T-helper 17 cell (primary cell): ENCODE measurements around the gene ZNF555. TPM values are rescaled to one million over a fixed set of nuclear protein-coding genes. Genes with fewer than 3 reads are reported as not detected.
A peak's percentile ranks its signal among the peaks of the same experiment; 100 is the strongest.
"Not testable (repeated sequence)": the region's sequence is repeated elsewhere in the genome, so short reads cannot be mapped to it uniquely, and the experiment has no call there.

Source experiments
- ATAC-seq: fragments of 150-1000 bp; cut with Tn5 transposase; 2 replicates; pipeline ENCODE4 v1.10.0; 2021; ENCODE audit warnings: mild to moderate bottlenecking, moderate library complexity
- DNase-seq, 3 donors: peaks; one replicate each; pipeline versions ENCODE4 v3.0.0 to v3.0.0-alpha.2; 2020 to 2021
- H3K9me3 ChIP-seq: one replicate; pipeline ENCODE4 v1.7.0; 2013; ENCODE audit warnings: low read length, mild to moderate bottlenecking; ENCODE audit not compliant: control insufficient read depth, poor library complexity, severe bottlenecking
- H3K27ac Mint-ChIP-seq: one replicate; pipeline ENCODE4 v1.8.0; 2022; ENCODE audit warnings: mild to moderate bottlenecking, moderate library complexity, mixed read lengths
- H3K27me3 Mint-ChIP-seq: one replicate; pipeline ENCODE4 v1.8.0; 2022; ENCODE audit warnings: mixed read lengths
- H3K36me3 Mint-ChIP-seq: one replicate; pipeline ENCODE4 v1.8.0; 2022; ENCODE audit warnings: low read depth, mixed read lengths
- H3K4me1 Mint-ChIP-seq: one replicate; pipeline ENCODE4 v1.8.0; 2022; ENCODE audit warnings: mild to moderate bottlenecking, mixed read lengths
- H3K4me3 Mint-ChIP-seq: one replicate; pipeline ENCODE4 v1.8.0; 2022; ENCODE audit warnings: mild to moderate bottlenecking, moderate library complexity, mixed read lengths
- total RNA-seq, 4 donors: library from RNA in 2 of 4; stranded (reverse) in 2 of 4; gene quantifications; one replicate each; pipeline ENCODE4 v1.2.3 and lab custom pipeline; 2022 to 2026

Gene ZNF555
- total RNA-seq, 2 donors from 2014 or later = 3.0 to 3.4 TPM

DNA sequence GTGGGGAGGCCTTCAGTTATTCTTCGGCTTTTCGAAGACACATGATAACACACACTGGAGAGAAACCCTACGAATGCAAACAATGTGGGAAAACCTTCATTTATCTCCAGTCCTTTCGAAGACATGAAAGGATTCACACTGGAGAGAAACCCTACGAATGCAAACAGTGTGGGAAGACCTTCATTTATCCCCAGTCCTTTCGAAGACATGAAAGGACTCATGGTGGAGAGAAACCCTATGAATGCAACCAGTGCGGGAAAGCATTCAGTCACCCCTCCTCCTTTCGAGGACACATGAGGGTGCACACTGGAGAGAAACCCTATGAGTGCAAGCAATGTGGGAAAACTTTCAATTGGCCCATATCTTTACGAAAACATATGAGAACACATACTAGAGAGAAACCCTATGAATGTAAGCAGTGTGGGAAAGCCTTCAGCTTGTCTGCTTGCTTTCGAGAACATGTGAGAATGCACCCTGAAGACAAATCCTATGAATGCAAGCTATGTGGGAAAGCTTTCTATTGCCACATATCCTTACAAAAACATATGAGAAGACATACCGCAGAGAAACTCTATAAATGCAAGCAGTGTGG is 11.8 kb downstream of the ZNF555 start:
- H3K27ac Mint-ChIP-seq = no peak overlapping the region
- H3K36me3 Mint-ChIP-seq = peaks cover 7% of the 10 kb centered on the region
- H3K9me3 ChIP-seq = peaks cover 18% of the 10 kb centered on the region
- DNase-seq (no peak), ATAC-seq (no peak)
- H3K4me3 Mint-ChIP-seq = no peak overlapping the region
- no peaks in the 10 kb centered on the region for H3K27me3 Mint-ChIP-seq
- H3K4me1 Mint-ChIP-seq = peaks cover 19% of the 10 kb centered on the region

DNA sequence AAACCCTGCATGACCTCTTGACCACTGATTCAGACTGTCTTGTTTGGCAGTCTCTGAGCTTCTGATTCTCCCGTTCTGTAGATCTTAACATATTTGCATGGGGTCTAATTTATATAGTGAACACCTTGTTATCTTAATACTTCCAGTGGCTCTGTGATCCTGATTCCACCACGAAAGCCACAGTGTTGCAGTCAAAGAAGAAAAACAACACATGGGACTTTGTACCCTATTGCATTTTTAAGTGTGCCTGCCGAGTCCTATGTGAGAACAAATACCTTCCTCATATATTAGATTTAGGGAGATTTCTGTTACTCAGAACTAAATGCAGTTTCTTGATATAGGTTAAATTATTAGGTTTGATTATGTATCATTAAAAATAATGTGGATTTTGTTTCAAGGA is 13.6 kb downstream of the ZNF555 start:
- Mint-ChIP-seq H3K4me3 (no peak overlapping the region), H3K27me3 (no peaks in the 10 kb centered on the region), H3K27ac (no peak overlapping the region), H3K4me1 (peaks cover 18% of the 10 kb centered on the region), H3K36me3 (peaks cover 7% of the 10 kb centered on the region)
- no peak for ATAC-seq
- DNase-seq = no peak
- H3K9me3 ChIP-seq = peaks cover 18% of the 10 kb centered on the region

DNA sequence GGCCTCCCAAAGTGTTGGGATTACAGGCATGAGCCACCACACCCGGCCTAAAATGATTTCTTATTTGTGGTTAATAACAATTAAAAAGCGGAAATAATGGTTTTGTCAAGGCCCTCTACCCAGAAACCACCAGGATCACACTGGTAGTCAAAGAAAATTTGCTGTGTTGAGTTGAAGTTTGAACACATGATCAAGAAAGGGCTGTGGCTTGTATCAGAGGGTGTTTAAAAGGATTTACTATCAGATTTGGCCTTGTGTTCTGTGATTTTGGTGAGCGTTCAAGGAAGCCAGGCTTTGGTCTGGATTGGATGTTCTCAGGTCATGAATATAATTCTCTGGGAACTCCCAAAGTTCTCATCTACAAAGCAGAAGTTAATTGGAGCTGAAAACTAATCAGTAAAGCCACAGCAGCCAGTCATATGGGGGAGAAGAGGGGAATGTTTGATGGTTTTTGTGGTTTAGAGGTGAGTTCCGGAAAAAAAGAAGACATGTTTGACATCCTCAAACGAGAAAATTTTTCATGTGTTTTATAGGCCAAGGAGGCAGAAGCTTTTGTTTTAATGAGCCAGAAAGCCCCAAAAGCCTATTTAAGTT is 15.3 kb downstream of the ZNF555 start:
- Mint-ChIP-seq H3K27me3 (no peaks in the 10 kb centered on the region), H3K36me3 (peaks cover 2% of the 10 kb centered on the region), H3K27ac (peak overlapping the region; percentile 1), H3K4me3 (peak overlapping the region; percentile 0), H3K4me1 (peaks cover 11% of the 10 kb centered on the region)
- no peak for DNase-seq
- peaks cover 18% of the 10 kb centered on the region for H3K9me3 ChIP-seq
- peak; percentile 90 for ATAC-seq

DNA sequence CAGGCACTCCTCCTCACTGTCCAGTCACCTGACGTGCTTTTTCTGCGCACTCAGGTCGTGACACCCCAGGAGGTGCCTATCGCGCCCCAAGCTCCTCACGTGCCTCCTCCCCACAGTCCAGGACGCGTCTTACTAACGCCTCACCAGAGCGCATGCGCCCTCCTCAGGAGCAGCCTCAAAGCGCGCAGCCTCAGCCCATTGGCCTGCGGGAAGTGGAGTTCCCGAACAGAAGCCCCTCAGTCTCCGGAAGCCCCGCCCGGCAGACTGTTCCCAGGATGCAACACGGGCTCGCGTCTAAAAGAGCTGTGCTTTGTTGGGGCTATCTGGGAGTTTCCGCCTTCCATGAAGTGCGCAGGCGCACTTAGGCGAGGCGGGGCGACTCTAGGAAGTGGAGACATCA is 17.6 kb downstream of the ZNF555 start:
- no peaks in the 10 kb centered on the region for H3K36me3 Mint-ChIP-seq

DNA sequence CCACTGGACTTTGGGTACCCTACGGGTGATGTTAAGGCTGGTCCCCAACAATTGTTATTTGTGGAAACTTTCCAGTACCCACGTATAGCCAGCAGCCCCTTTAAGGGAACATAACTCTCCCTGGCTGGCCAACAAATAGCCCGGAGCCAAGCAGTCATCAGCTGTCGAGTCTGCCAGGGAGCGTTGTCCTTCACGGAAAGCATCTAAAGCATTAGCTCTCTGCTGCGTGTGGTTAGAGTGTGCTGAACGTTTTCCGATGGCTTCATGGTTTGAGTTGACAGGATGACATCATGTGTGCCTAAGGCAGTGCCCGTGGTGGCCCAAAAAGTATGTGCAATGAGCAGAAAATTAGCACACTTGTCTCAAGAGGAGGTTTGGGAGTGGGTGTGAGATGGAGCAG is 22.5 kb downstream of the ZNF555 start:
- ATAC-seq (no peak), DNase-seq (no peak)
- H3K27ac Mint-ChIP-seq = peak overlapping the region; percentile 24
- no peaks in the 10 kb centered on the region for H3K36me3 Mint-ChIP-seq
- no peak overlapping the region for H3K4me3 Mint-ChIP-seq
- peaks cover 19% of the 10 kb centered on the region for H3K27me3 Mint-ChIP-seq
- H3K4me1 Mint-ChIP-seq = no peaks in the 10 kb centered on the region
- no peaks in the 10 kb centered on the region for H3K9me3 ChIP-seq

More for the DNA sequence above, 17.6 kb downstream of the ZNF555 start:
- DNase-seq (no peak), ATAC-seq (no peak)
- Mint-ChIP-seq H3K4me3 (no peak overlapping the region), H3K4me1 (peaks cover 11% of the 10 kb centered on the region), H3K27me3 (peaks cover under 1% of the 10 kb centered on the region), H3K27ac (no peak overlapping the region)
- peaks cover 6% of the 10 kb centered on the region for H3K9me3 ChIP-seq

DNA sequence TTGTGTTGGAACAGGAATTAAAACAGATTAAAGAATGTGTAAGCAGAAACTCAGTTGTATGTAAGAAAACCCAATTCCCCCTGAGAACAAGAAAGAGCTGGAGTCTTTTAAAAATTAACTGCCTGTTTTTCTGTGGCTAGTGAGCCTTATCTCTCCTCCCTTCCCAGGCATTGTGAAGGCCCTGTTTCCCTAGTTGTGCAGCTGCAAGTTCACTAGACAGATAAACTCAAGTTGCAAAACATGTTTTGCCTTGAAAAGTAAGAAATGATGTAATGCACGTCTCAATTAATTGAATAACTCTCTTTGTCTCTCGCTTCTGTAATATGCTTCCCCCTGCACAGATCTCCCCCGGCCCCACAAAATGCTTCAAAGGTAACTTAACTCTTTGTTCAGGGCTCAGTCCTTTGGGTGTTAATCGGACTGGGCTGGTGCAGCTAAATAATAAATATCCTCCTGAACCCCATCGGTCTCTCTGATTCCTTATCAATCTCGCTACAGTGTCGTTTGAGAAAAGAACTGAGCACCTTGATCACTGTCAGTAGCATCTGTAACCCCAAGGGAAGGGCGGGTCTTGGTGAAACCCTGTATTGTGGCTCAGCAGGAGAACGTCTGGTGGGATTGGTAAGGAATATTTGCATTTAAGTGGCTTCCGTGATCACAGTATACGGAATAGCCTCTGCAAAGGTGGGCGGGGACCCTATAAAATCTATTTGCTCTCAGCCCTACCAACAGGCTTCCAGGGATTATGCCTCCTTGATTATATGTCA is 24.2 kb downstream of the ZNF555 start:
- Mint-ChIP-seq H3K4me3 (no peak overlapping the region), H3K27me3 (peaks cover 19% of the 10 kb centered on the region), H3K4me1 (no peaks in the 10 kb centered on the region), H3K36me3 (no peaks in the 10 kb centered on the region), H3K27ac (no peak overlapping the region)
- no peak for ATAC-seq
- DNase-seq = no peak
- no peaks in the 10 kb centered on the region for H3K9me3 ChIP-seq

DNA sequence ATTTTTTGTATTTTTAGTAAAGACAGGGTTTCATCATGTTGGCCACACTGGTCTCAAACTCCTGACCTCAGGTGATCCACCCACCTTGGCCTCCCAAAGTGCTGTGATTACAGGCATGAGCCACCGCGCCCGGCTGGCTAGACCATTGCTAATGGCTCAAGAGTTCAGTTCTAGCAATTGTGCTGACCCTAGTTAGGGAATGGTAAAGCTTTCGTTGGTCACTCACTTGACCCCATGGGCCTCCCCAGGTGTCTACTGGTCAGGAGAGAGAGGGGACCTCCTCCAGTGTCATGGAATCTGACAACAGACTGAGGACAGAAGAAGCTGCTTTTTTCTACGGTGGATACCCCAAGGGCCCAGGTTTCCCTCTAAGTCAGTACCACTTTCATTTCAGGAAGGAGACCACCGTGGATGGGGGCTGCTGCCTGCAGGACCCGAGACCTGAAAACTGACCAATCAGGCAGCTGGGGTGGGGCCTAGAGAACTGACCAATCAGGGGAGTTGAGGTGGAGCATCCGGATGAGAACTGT is 25.3 kb downstream of the ZNF555 start:
- DNase-seq (no peak), ATAC-seq (no peak)
- H3K9me3 ChIP-seq = no peaks in the 10 kb centered on the region
- peaks cover 2% of the 10 kb centered on the region for H3K4me1 Mint-ChIP-seq
- peaks cover 19% of the 10 kb centered on the region for H3K27me3 Mint-ChIP-seq
- H3K4me3 Mint-ChIP-seq = no peak overlapping the region
- no peaks in the 10 kb centered on the region for H3K36me3 Mint-ChIP-seq
- H3K27ac Mint-ChIP-seq = no peak overlapping the region

DNA sequence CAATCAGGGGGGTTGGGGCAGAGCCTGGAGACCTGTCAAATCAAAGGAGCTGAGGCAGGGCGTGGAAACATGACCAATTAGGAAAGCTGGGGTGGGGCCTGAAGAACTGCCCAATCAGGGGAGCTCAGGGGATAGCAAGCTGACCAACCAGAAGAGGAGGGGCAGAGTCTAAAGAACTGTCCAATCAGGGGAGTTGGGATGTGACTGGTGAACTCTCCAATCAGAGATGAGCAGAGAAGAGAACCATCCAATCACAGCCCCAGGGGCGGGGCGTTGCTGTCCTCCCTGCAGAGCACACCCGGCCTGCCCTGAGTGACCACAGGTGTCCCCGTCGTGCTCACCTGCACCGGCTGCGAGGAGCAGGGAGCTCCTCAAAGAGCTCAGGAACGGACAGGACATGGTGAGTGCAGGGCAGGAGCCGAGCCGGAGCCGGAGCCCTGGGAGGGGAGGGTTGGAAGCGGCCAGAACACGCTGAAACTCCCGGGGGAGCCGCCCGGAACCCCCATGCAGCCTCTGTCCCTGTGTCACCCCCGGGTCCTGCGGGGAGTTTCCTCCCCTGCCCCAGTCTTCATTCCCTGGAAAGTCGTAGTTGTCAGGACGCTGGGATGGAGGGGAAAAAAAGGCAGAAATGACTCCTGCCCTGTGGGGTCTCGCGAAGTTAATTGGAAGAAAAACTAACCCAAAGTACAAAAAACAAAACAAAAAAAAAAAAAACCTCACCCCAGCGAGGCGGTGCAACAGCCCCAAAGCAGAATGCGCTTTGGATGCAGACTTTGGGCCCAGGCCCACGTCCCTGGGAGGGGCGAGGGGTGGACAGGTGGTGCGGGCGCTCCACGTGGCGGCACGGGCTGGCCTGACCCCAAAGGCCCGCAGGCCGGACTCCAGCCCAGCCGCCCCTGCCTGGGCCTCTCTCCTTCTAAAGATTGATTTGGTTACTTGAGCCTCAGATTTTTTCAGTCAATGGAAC is 26.0 kb downstream of the ZNF555 start, which contains the start of gene ZNF556:
Gene ZNF556 (plus strand): TSS at position 311 of the 967 bp plus-strand sequence. CDS start 87 bp downstream, at position 398.
- Mint-ChIP-seq H3K36me3 (no peaks in the 10 kb centered on the region), H3K27ac (no peak within 1 kb of the TSS), H3K4me3 (no peak within 1 kb of the TSS), H3K27me3 (peaks cover 19% of the 10 kb centered on the region), H3K4me1 (peaks cover 5% of the 10 kb centered on the region)
- no peaks in the 10 kb centered on the region for H3K9me3 ChIP-seq
- DNase-seq = no peak
- no peak for ATAC-seq

DNA sequence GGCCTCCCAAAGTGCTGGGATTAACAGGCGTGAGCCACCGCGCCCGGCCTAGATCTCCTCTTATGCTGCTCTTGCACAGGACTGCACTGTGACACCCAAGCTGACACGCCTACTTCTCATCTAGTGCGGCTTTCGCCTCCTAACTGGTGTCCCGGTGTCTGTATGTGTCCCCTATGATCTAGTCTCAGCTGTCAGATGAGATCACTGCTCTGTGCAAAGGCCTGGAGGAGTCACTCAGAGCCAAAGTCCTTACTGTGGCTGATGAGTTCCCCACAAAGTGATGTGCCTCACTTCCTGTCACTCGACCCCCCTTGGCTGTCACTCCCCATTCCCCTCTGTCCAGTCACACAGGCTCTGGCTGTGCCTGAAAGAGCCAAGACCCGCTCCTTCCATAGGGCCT is 28.3 kb downstream of the ZNF555 start:
- Mint-ChIP-seq H3K36me3 (no peaks in the 10 kb centered on the region), H3K27me3 (peaks cover 15% of the 10 kb centered on the region), H3K27ac (peak overlapping the region; percentile 19), H3K4me3 (no peak overlapping the region), H3K4me1 (peaks cover 5% of the 10 kb centered on the region)
- DNase-seq = no peak
- no peak for ATAC-seq
- H3K9me3 ChIP-seq = no peaks in the 10 kb centered on the region

DNA sequence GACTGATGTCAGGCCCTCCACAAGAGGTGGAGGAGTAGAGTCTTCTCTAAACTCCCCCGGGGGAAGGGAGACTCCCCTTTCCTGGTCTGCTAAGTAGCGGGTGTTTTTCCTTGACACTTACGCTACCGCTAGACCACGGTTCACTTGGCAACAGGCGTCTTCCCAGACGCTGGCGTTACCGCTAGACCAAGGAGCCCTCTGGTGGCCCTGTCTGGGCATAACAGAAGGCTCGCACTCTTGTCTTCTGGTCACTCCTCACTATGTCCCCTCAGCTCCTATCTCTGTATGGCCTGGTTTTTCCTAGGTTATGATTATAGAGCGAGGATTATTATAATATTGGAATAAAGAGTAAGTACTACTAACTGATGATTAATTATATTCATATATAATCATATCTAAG is 30.9 kb downstream of the ZNF555 start:
- H3K4me3 Mint-ChIP-seq, DNase-seq, H3K36me3 Mint-ChIP-seq, H3K9me3 ChIP-seq, H3K27me3 Mint-ChIP-seq, H3K27ac Mint-ChIP-seq, ATAC-seq, H3K4me1 Mint-ChIP-seq: not testable (repeated sequence)

DNA sequence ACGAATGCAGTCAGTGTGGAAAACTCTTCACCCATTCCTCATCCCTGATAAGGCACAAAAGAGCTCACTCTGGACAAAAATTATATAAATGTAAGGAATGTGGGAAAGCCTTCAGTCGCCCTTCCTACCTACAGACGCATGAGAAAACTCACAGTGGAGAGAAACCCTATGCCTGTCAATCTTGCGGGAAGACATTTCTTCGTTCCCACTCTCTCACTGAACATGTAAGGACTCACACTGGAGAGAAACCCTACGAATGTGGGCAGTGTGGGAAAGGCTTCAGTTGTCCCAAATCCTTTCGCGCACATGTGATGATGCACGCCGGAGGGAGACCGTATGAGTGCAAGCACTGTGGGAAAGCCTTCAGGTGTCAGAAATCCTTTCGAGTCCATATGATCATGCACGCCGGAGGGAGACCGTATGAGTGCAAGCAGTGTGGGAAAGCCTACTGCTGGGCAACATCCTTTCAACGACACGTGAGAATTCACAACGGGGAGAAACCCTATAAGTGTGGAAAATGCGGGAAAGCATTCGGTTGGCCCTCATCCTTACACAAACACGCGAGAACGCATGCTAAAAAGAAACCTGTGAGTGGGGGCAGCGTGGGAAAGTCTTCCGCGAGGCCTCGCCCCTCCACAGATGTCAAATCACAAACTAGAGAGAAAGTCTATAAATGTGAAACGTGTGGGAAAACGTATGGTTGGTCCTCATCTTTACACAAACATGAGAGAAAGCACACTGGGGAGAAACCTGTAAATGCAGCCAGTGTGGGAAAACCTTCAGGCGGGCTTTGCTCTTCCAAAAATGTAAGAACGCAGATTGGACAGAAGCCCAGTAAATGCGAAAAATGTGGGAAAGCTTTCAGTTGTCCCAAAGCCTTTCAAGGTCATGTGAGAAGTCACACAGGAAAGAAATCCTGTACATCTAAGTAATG is 36.4 kb downstream of the ZNF555 start:
- Mint-ChIP-seq H3K4me1 (no peaks in the 10 kb centered on the region), H3K36me3 (no peaks in the 10 kb centered on the region), H3K4me3 (no peak overlapping the region), H3K27me3 (no peaks in the 10 kb centered on the region), H3K27ac (no peak overlapping the region)
- DNase-seq = no peak
- ATAC-seq = no peak
- peaks cover 12% of the 10 kb centered on the region for H3K9me3 ChIP-seq
